Vagina (tissue), 2 donors: Measurements from ENCODE around the gene ADCY4.

Experiments
- CTCF ChIP-seq, 3 experiments: fragments of 450-650 bp in 2 of 3; fragments of 200-600 bp in 1 of 3; sonication (generic) in 1 of 3; IDR thresholded peaks; one replicate each; pipeline ENCODE4 v1.5.1; 2017 to 2019; ENCODE audit warnings: antibody characterized with exemption in 3 of 3, mild to moderate bottlenecking in 2 of 3, moderate library complexity in 2 of 3
- POLR2AphosphoS5 ChIP-seq, 2 donors: sonication (generic); formaldehyde crosslinking; IDR thresholded peaks; one replicate each; pipeline ENCODE4 v1.9.0; 2017; ENCODE audit warnings: antibody characterized with exemption in 2 of 2, mild to moderate bottlenecking in 2 of 2, low read depth in 1 of 2; ENCODE audit not compliant: insufficient read depth in 1 of 2

GRCh38 chr14:24293525-24293924, 41.3 kb downstream of the ADCY4 start:
- TF ChIP-seq CTCF (IDR thresholded peaks at IDR 0.05) (no peak), POLR2AphosphoS5 (IDR thresholded peaks at IDR 0.05; ENCODE audit: insufficient read depth in 1 of 2, low read depth in 1 of 2) (no peak)
